Endometrial microvascular endothelial cells (primary cell): Measurements from ENCODE around the gene SUPT20HL1. TPM values are rescaled to one million over a fixed set of nuclear protein-coding genes. Genes with fewer than 3 reads are reported as not detected.
"Not testable (repeated sequence)": the region's sequence is repeated elsewhere in the genome, so short reads cannot be mapped to it uniquely, and the experiment has no call there.

Source experiments
- in situ Hi-C: cut with HindIII; loops from 2 replicates; pipeline ENCODE4 v1.10.0; 2017; ENCODE audit warnings: low sequenced_read_pairs, low pct_unique_long_range_greater_than_20kb; ENCODE audit errors: inconsistent ontology term
- total RNA-seq: library from RNA; depleted of rRNA; stranded (reverse); fragments of >200 nt; gene quantifications from one replicate; pipeline ENCODE4 v1.2.3, GENCODE V29; 2015; ENCODE audit errors: inconsistent ontology term

SUPT20HL1 gene
- total RNA-seq = not detected

- in situ Hi-C loops = no loop called here
Observed at GRCh38 chrX:24360272-24360671, at the start of gene SUPT20HL1. TSS of gene SUPT20HL1 (plus strand) at chrX:24360639. CDS start at chrX:24362761, 2,122 bp downstream.

- in situ Hi-C loops = not testable (repeated sequence)
Observed at GRCh38 chrX:24310916-24311315, 49.5 kb upstream of the SUPT20HL1 start.

GRCh38 chrX:24311507-24312248 is 48.8 kb upstream of the SUPT20HL1 start:
- in situ Hi-C loops = not testable (repeated sequence)

- in situ Hi-C loops = not testable (repeated sequence)
Observed at GRCh38 chrX:24312249-24312607, 48.2 kb upstream of the SUPT20HL1 start.

- in situ Hi-C loops = no loop called here
Observed at GRCh38 chrX:24314019-24314635, 46.3 kb upstream of the SUPT20HL1 start, which contains the start of gene SUPT20HL2. TSS of gene SUPT20HL2 (minus strand) at chrX:24314069. CDS start at chrX:24313315, 754 bp downstream.

- in situ Hi-C loops = no loop called here
Observed at GRCh38 chrX:24316111-24316510, 44.3 kb upstream of the SUPT20HL1 start.

- in situ Hi-C loops = no loop called here
Observed at GRCh38 chrX:24317567-24317966, 42.9 kb upstream of the SUPT20HL1 start.

- in situ Hi-C loops = no loop called here
Observed at GRCh38 chrX:24321741-24322395, 38.6 kb upstream of the SUPT20HL1 start.

GRCh38 chrX:24325231-24325630 is 35.2 kb upstream of the SUPT20HL1 start:
- in situ Hi-C loops = no loop called here

- in situ Hi-C loops = no loop called here
Observed at GRCh38 chrX:24332878-24333277, 27.6 kb upstream of the SUPT20HL1 start.

GRCh38 chrX:24333371-24333770 is 27.1 kb upstream of the SUPT20HL1 start:
- in situ Hi-C loops = no loop called here

- in situ Hi-C loops = no loop called here
Observed at GRCh38 chrX:24334461-24334860, 26.0 kb upstream of the SUPT20HL1 start.

- in situ Hi-C loops = no loop called here
Observed at GRCh38 chrX:24335871-24336270, 24.6 kb upstream of the SUPT20HL1 start.

- in situ Hi-C loops = no loop called here
Observed at GRCh38 chrX:24339911-24340310, 20.5 kb upstream of the SUPT20HL1 start.

GRCh38 chrX:24340501-24340900 is 19.9 kb upstream of the SUPT20HL1 start:
- in situ Hi-C loops = no loop called here

- in situ Hi-C loops = no loop called here
Observed at GRCh38 chrX:24341795-24342194, 18.6 kb upstream of the SUPT20HL1 start.

- in situ Hi-C loops = no loop called here
Observed at GRCh38 chrX:24343719-24344118, 16.7 kb upstream of the SUPT20HL1 start.

GRCh38 chrX:24347881-24348280 is 12.6 kb upstream of the SUPT20HL1 start:
- in situ Hi-C loops = no loop called here

GRCh38 chrX:24350217-24350616 is 10.2 kb upstream of the SUPT20HL1 start:
- in situ Hi-C loops = no loop called here

GRCh38 chrX:24355095-24355494 is 5.3 kb upstream of the SUPT20HL1 start:
- in situ Hi-C loops = no loop called here
